ENCODE results near the gene IFNLR1.

GRCh38 chr1:24180676-24181075, 6.4 kb downstream of the IFNLR1 start:
- no peak for TF ChIP-seq SNAI2 (CRISPR knock-in tag; IDR thresholded peaks at IDR 0.05)
- TF ChIP-seq ZC3H10 (CRISPR knock-in tag; IDR thresholded peaks at IDR 0.05), result no peak
- TF ChIP-seq TSHZ2 (CRISPR knock-in tag; IDR thresholded peaks at IDR 0.05), result no peak
- TF ChIP-seq POU6F1 (CRISPR knock-in tag; IDR thresholded peaks at IDR 0.05; ENCODE audit: borderline replicate concordance, low read depth), result no peak
- TF ChIP-seq CREB5 (CRISPR knock-in tag; IDR thresholded peaks at IDR 0.05; ENCODE audit: low read depth), result no peak
- TF ChIP-seq ZNF8 (CRISPR knock-in tag; IDR thresholded peaks at IDR 0.05), result no peak
- no peak for TF ChIP-seq ISL1 (CRISPR knock-in tag; IDR thresholded peaks at IDR 0.05)
- no peak for TF ChIP-seq TCF4 (CRISPR knock-in tag; IDR thresholded peaks at IDR 0.05; ENCODE audit: borderline replicate concordance)
- TF ChIP-seq ZFP3 (CRISPR knock-in tag; IDR thresholded peaks at IDR 0.05), result no peak
- no peak for TF ChIP-seq PATZ1 (CRISPR knock-in tag; IDR thresholded peaks at IDR 0.05; ENCODE audit: borderline replicate concordance)
- no peak for TF ChIP-seq CSDC2 (CRISPR knock-in tag; IDR thresholded peaks at IDR 0.05)
- no peak for TF ChIP-seq TOX (CRISPR knock-in tag; IDR thresholded peaks at IDR 0.05; ENCODE audit: borderline replicate concordance)
- TF ChIP-seq CSRNP3 (CRISPR knock-in tag; IDR thresholded peaks at IDR 0.05), result no peak

Measured in SK-N-SH treated with all-trans-retinoic acid at 6 μM for 48 hours (cell line).